ENCODE results near the gene SNAPIN.

The SNAPIN gene

GRCh38 chr1:153680120-153680403 lies 21.6 kb downstream of the SNAPIN start:
- Histone ChIP-seq H3K9me3 (ENCODE audit: insufficient read depth, low read depth, low read length) (peaks cover 3% of the 10 kb centered on the region), H3K4me3 (ENCODE audit: low read depth, low read length) (no peak overlapping the region), H3K18ac (ENCODE audit: low read length) (no peak overlapping the region), H3K27me3 (ENCODE audit: insufficient read depth, low read length) (peaks cover 28% of the 10 kb centered on the region), H3K36me3 (ENCODE audit: control insufficient read depth in 1 of 2, insufficient read depth in 2 of 2, low read length in 2 of 2) (no peaks in the 10 kb centered on the region), H3K79me1 (ENCODE audit: low read length) (no peaks in the 10 kb centered on the region), H3K14ac (ENCODE audit: low read length) (no peak overlapping the region), H3K79me2 (ENCODE audit: control insufficient read depth, insufficient read depth, low read length, poor library complexity) (no peaks in the 10 kb centered on the region), H2BK120ac (ENCODE audit: insufficient read depth, low read length, poor library complexity) (no peak overlapping the region), H3K4me2 (ENCODE audit: low read length) (no peak overlapping the region), H4K8ac (ENCODE audit: low read depth, low read length) (no peak overlapping the region), H3K23ac (ENCODE audit: low read length) (no peak overlapping the region), H3K9ac (ENCODE audit: low read length) (no peak overlapping the region), H2BK12ac (ENCODE audit: low read length) (no peak overlapping the region), H4K91ac (ENCODE audit: low read depth, low read length) (no peak overlapping the region), H3K27ac (ENCODE audit: low read depth, low read length) (no peak overlapping the region), H3K4ac (ENCODE audit: low read depth, low read length) (no peak overlapping the region), H4K12ac (ENCODE audit: low read depth, low read length) (no peak overlapping the region), H3K4me1 (ENCODE audit: control insufficient read depth in 1 of 2, insufficient read depth in 2 of 2, low read length in 2 of 2) (peaks cover 9 to 17% of the 10 kb centered on the region in 2 experiments), H2AK5ac (ENCODE audit: low read length) (no peak overlapping the region), H2AFZ (ENCODE audit: insufficient read depth, low read length, poor library complexity) (no peak overlapping the region), H2BK5ac (ENCODE audit: low read depth, low read length, poor library complexity) (no peak overlapping the region)
- no peak for DNase-seq
- WGBS (ENCODE audit: extremely low coverage, insufficient coverage, insufficient read length), result no CpG with 5 or more reads among the region's 10 CpGs

- no peak overlapping the region for H4K8ac ChIP-seq (ENCODE audit: low read depth, low read length)
- H3K27ac ChIP-seq (ENCODE audit: low read depth, low read length), result no peak overlapping the region
- no peaks in the 10 kb centered on the region for H3K36me3 ChIP-seq (ENCODE audit: control insufficient read depth in 1 of 2, insufficient read depth in 2 of 2, low read length in 2 of 2)
- H4K91ac ChIP-seq (ENCODE audit: low read depth, low read length), result no peak overlapping the region
- H3K27me3 ChIP-seq (ENCODE audit: insufficient read depth, low read length), result peaks cover 28% of the 10 kb centered on the region
- H3K4me1 ChIP-seq (ENCODE audit: control insufficient read depth in 1 of 2, insufficient read depth in 2 of 2, low read length in 2 of 2), result peaks cover 9 to 17% of the 10 kb centered on the region in 2 experiments
- no peak overlapping the region for H4K12ac ChIP-seq (ENCODE audit: low read depth, low read length)
- H3K9me3 ChIP-seq (ENCODE audit: insufficient read depth, low read depth, low read length), result peaks cover 3% of the 10 kb centered on the region
- no peak for DNase-seq
- H3K18ac ChIP-seq (ENCODE audit: low read length), result no peak overlapping the region
- H2BK12ac ChIP-seq (ENCODE audit: low read length), result no peak overlapping the region
- H3K4me3 ChIP-seq (ENCODE audit: low read depth, low read length), result no peak overlapping the region
- no peaks in the 10 kb centered on the region for H3K79me2 ChIP-seq (ENCODE audit: control insufficient read depth, insufficient read depth, low read length, poor library complexity)
- no peak overlapping the region for H2BK120ac ChIP-seq (ENCODE audit: insufficient read depth, low read length, poor library complexity)
- H3K23ac ChIP-seq (ENCODE audit: low read length), result no peak overlapping the region
- H3K14ac ChIP-seq (ENCODE audit: low read length), result no peak overlapping the region
- H2AK5ac ChIP-seq (ENCODE audit: low read length), result no peak overlapping the region
- H3K9ac ChIP-seq (ENCODE audit: low read length), result no peak overlapping the region
- no peak overlapping the region for H3K4ac ChIP-seq (ENCODE audit: low read depth, low read length)
- H2AFZ ChIP-seq (ENCODE audit: insufficient read depth, low read length, poor library complexity), result no peak overlapping the region
- no peak overlapping the region for H3K4me2 ChIP-seq (ENCODE audit: low read length)
- H3K79me1 ChIP-seq (ENCODE audit: low read length), result no peaks in the 10 kb centered on the region
- no CpG with 5 or more reads among the region's 7 CpGs for WGBS (ENCODE audit: extremely low coverage, insufficient coverage, insufficient read length)
- no peak overlapping the region for H2BK5ac ChIP-seq (ENCODE audit: low read depth, low read length, poor library complexity)
These were observed 24.2 kb downstream of the SNAPIN start for GRCh38 chr1:153682730-153683129.

GRCh38 chr1:153683854-153684253 lies 25.4 kb downstream of the SNAPIN start:
- Histone ChIP-seq H3K18ac (ENCODE audit: low read length) (no peak overlapping the region), H2BK12ac (ENCODE audit: low read length) (no peak overlapping the region), H3K9me3 (ENCODE audit: insufficient read depth, low read depth, low read length) (peaks cover 3% of the 10 kb centered on the region)

GRCh38 chr1:153684892-153685291 lies 26.4 kb downstream of the SNAPIN start:
- Histone ChIP-seq H4K8ac (ENCODE audit: low read depth, low read length) (no peak overlapping the region), H3K79me1 (ENCODE audit: low read length) (no peaks in the 10 kb centered on the region), H3K14ac (ENCODE audit: low read length) (no peak overlapping the region), H3K27ac (ENCODE audit: low read depth, low read length) (no peak overlapping the region), H3K9me3 (ENCODE audit: insufficient read depth, low read depth, low read length) (no peaks in the 10 kb centered on the region), H3K4me2 (ENCODE audit: low read length) (no peak overlapping the region), H3K18ac (ENCODE audit: low read length) (no peak overlapping the region), H3K23ac (ENCODE audit: low read length) (no peak overlapping the region), H3K9ac (ENCODE audit: low read length) (no peak overlapping the region), H2BK12ac (ENCODE audit: low read length) (no peak overlapping the region), H3K27me3 (ENCODE audit: insufficient read depth, low read length) (peaks cover 9% of the 10 kb centered on the region), H3K4ac (ENCODE audit: low read depth, low read length) (no peak overlapping the region), H3K4me1 (ENCODE audit: control insufficient read depth in 1 of 2, insufficient read depth in 2 of 2, low read length in 2 of 2) (peaks cover 6 to 8% of the 10 kb centered on the region in 2 experiments), H3K4me3 (ENCODE audit: low read depth, low read length) (no peak overlapping the region), H4K12ac (ENCODE audit: low read depth, low read length) (no peak overlapping the region), H3K79me2 (ENCODE audit: control insufficient read depth, insufficient read depth, low read length, poor library complexity) (no peaks in the 10 kb centered on the region), H2AFZ (ENCODE audit: insufficient read depth, low read length, poor library complexity) (no peak overlapping the region), H2BK120ac (ENCODE audit: insufficient read depth, low read length, poor library complexity) (no peak overlapping the region), H3K36me3 (ENCODE audit: control insufficient read depth in 1 of 2, insufficient read depth in 2 of 2, low read length in 2 of 2) (no peaks in the 10 kb centered on the region), H2AK5ac (ENCODE audit: low read length) (no peak overlapping the region), H2BK5ac (ENCODE audit: low read depth, low read length, poor library complexity) (no peak overlapping the region), H4K91ac (ENCODE audit: low read depth, low read length) (no peak overlapping the region)
- no CpG with 5 or more reads among the region's 12 CpGs for WGBS (ENCODE audit: extremely low coverage, insufficient coverage, insufficient read length)
- DNase-seq, result no peak

More at GRCh38 chr1:153683854-153684253, 25.4 kb downstream of the SNAPIN start:
- H2BK5ac ChIP-seq (ENCODE audit: low read depth, low read length, poor library complexity), result no peak overlapping the region
- no peak overlapping the region for H2AK5ac ChIP-seq (ENCODE audit: low read length)
- no peak overlapping the region for H3K23ac ChIP-seq (ENCODE audit: low read length)
- no peak overlapping the region for H4K8ac ChIP-seq (ENCODE audit: low read depth, low read length)
- H3K36me3 ChIP-seq (ENCODE audit: control insufficient read depth in 1 of 2, insufficient read depth in 2 of 2, low read length in 2 of 2), result no peaks in the 10 kb centered on the region
- no peak overlapping the region for H2BK120ac ChIP-seq (ENCODE audit: insufficient read depth, low read length, poor library complexity)
- no peak overlapping the region for H3K4me2 ChIP-seq (ENCODE audit: low read length)
- H3K79me1 ChIP-seq (ENCODE audit: low read length), result no peaks in the 10 kb centered on the region
- no peak overlapping the region for H3K14ac ChIP-seq (ENCODE audit: low read length)
- H4K12ac ChIP-seq (ENCODE audit: low read depth, low read length), result no peak overlapping the region
- WGBS (ENCODE audit: extremely low coverage, insufficient coverage, insufficient read length), result no CpG with 5 or more reads among the region's 5 CpGs
- no peak overlapping the region for H3K4ac ChIP-seq (ENCODE audit: low read depth, low read length)
- H3K27me3 ChIP-seq (ENCODE audit: insufficient read depth, low read length), result peaks cover 19% of the 10 kb centered on the region
- H3K79me2 ChIP-seq (ENCODE audit: control insufficient read depth, insufficient read depth, low read length, poor library complexity), result no peaks in the 10 kb centered on the region
- H3K4me3 ChIP-seq (ENCODE audit: low read depth, low read length), result no peak overlapping the region
- no peak overlapping the region for H4K91ac ChIP-seq (ENCODE audit: low read depth, low read length)
- H2AFZ ChIP-seq (ENCODE audit: insufficient read depth, low read length, poor library complexity), result no peak overlapping the region
- DNase-seq, result peak in 1 of 2 donors; percentile 54
- H3K27ac ChIP-seq (ENCODE audit: low read depth, low read length), result no peak overlapping the region
- H3K4me1 ChIP-seq (ENCODE audit: control insufficient read depth in 1 of 2, insufficient read depth in 2 of 2, low read length in 2 of 2), result peaks cover 8 to 14% of the 10 kb centered on the region in 2 experiments
- no peak overlapping the region for H3K9ac ChIP-seq (ENCODE audit: low read length)

Data from trophoblast cell (in vitro differentiated cells and primary cell).